SU-DHL-6 (cell line): Measurements from ENCODE around the gene ZNF687.

Experiments used
- H2AFZ ChIP-seq: fragments of 200-600 bp; sonication (generic); 2 replicates; pipeline ENCODE4 v1.6.1; 2014; ENCODE audit warnings: low read depth, mild to moderate bottlenecking, moderate library complexity, mixed read lengths, antibody characterized with exemption, low read length; ENCODE audit not compliant: severe bottlenecking
- H3F3A ChIP-seq: fragments of 200-600 bp; shearing (Covaris generic); 2 replicates; pipeline ENCODE4 v1.6.0; 2016; ENCODE audit warnings: antibody characterized with exemption, mild to moderate bottlenecking; ENCODE audit not compliant: insufficient read depth
- H3K27ac ChIP-seq: fragments of 200-600 bp; sonication (generic); 2 replicates; pipeline ENCODE4 v1.5.1; 2016; ENCODE audit warnings: low read depth, mild to moderate bottlenecking, low read length, moderate library complexity, mixed read lengths
- H3K27me3 ChIP-seq: fragments of 200-600 bp; sonication (generic), shearing (Covaris generic); 2 replicates; pipeline ENCODE4 v1.6.0; 2014; ENCODE audit warnings: mild to moderate bottlenecking, low read length
- H3K36me3 ChIP-seq: fragments of 200-600 bp; sonication (generic); 2 replicates; pipeline ENCODE4 v1.6.1; 2014; ENCODE audit warnings: mild to moderate bottlenecking, low read length, mixed read lengths
- H3K4me2 ChIP-seq: fragments of 300-600, 200-600 bp; shearing (Covaris generic), sonication (generic); 2 replicates; pipeline ENCODE4 v1.6.0; 2014; ENCODE audit warnings: low read length, low read depth, mild to moderate bottlenecking; ENCODE audit not compliant: poor library complexity, severe bottlenecking
- H3K4me3 ChIP-seq: fragments of 200-600 bp; sonication (generic); 2 replicates; pipeline ENCODE4 v1.5.1; 2014; ENCODE audit warnings: antibody characterized with exemption, low read length, mild to moderate bottlenecking, mixed read lengths; ENCODE audit not compliant: insufficient read depth, poor library complexity, severe bottlenecking
- H3K79me2 ChIP-seq: fragments of 200-600 bp; sonication (generic); 2 replicates; pipeline ENCODE4 v1.6.1; 2014; ENCODE audit warnings: mild to moderate bottlenecking, low read length, moderate library complexity; ENCODE audit not compliant: insufficient read depth
- H3K9ac ChIP-seq: fragments of 200-600 bp; sonication (generic); 2 replicates; pipeline ENCODE4 v1.7.0; 2014; ENCODE audit warnings: mild to moderate bottlenecking, low read length
- H3K9me2 ChIP-seq: fragments of 200-600 bp; sonication (generic); replicated peaks from 2 replicates; pipeline ENCODE4 v1.6.1; 2014; ENCODE audit warnings: low read length; ENCODE audit not compliant: insufficient read depth
- H3K9me3 ChIP-seq: fragments of 200-600 bp; sonication (generic); 2 replicates; pipeline ENCODE4 v1.6.1; 2014; ENCODE audit warnings: low read length, mixed read lengths; ENCODE audit not compliant: insufficient read depth
- H4K20me1 ChIP-seq: fragments of 200-600 bp; sonication (generic); 2 replicates; pipeline ENCODE4 v1.6.1; 2014; ENCODE audit warnings: low read depth, mild to moderate bottlenecking, antibody characterized with exemption, low read length, moderate library complexity, mixed read lengths
- EZH2phosphoT487 ChIP-seq: fragments of 200-600 bp; sonication (generic), shearing (Covaris generic); conservative IDR thresholded peaks from 2 replicates; pipeline ENCODE4 v1.6.1; 2018; ENCODE audit warnings: mild to moderate bottlenecking, antibody characterized with exemption, low read length, moderate library complexity, mixed read lengths
- TF ChIP-seq, protein P1 (sequence below): fragments of 200-600 bp; sonication (generic); IDR thresholded peaks from one replicate; pipeline ENCODE4 v1.5.1; 2017; ENCODE audit warnings: antibody characterized with exemption, mild to moderate bottlenecking, low read length, moderate library complexity; ENCODE audit not compliant: insufficient read depth, poor library complexity, severe bottlenecking

Gene ZNF687

DNA sequence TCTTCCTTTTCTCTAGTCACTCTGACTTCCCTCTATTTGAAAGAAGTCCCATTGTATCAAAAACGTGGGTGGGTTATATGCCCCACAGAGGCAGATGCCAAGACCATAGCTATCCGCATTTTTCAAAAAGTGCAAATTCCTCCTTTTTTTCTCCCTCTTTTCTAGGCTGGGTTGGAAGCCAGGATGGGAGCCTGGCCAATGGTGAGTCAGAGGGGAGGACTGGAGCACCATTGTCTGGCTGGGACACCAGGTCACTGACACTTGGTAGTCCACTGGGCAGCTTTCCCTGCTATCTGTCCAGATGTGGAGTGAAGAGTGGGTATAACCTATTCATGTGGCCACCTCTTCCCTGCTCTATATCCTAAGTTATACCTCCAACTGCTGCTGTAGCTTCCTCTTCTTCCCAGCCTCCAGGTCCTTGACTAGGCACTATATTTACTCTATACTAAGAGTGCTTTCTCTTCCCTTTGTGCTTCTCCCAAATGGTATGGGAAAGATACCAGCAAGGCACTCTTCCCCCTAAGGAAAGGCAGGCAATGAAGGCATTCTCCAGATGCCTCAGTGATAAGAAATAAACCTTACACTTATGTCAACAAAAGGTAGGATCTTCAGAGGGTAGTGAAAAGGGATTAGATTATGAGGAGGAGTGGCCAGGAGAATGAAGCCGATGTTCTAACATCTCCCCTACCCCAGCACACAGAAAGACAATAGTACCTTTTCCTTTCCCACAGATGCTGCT, 32.2 kb downstream of the ZNF687 start:
- H3K79me2 ChIP-seq, result no peaks in the 10 kb centered on the region
- no peaks in the 10 kb centered on the region for H4K20me1 ChIP-seq
- H3K36me3 ChIP-seq, result no peaks in the 10 kb centered on the region
- no peak overlapping the region for H3K4me2 ChIP-seq
- no peak overlapping the region for H2AFZ ChIP-seq
- no peak overlapping the region for H3K9ac ChIP-seq
- H3K27ac ChIP-seq, result no peak overlapping the region
- H3K9me2 ChIP-seq, result no peaks in the 10 kb centered on the region
- H3K9me3 ChIP-seq, result no peaks in the 10 kb centered on the region
- no peak for TF ChIP-seq EZH2phosphoT487
- TF ChIP-seq, protein P1, sequence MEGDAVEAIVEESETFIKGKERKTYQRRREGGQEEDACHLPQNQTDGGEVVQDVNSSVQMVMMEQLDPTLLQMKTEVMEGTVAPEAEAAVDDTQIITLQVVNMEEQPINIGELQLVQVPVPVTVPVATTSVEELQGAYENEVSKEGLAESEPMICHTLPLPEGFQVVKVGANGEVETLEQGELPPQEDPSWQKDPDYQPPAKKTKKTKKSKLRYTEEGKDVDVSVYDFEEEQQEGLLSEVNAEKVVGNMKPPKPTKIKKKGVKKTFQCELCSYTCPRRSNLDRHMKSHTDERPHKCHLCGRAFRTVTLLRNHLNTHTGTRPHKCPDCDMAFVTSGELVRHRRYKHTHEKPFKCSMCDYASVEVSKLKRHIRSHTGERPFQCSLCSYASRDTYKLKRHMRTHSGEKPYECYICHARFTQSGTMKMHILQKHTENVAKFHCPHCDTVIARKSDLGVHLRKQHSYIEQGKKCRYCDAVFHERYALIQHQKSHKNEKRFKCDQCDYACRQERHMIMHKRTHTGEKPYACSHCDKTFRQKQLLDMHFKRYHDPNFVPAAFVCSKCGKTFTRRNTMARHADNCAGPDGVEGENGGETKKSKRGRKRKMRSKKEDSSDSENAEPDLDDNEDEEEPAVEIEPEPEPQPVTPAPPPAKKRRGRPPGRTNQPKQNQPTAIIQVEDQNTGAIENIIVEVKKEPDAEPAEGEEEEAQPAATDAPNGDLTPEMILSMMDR, result no peak
- H3F3A ChIP-seq, result no peaks in the 10 kb centered on the region
- H3K27me3 ChIP-seq, result no peaks in the 10 kb centered on the region
- no peak overlapping the region for H3K4me3 ChIP-seq

DNA sequence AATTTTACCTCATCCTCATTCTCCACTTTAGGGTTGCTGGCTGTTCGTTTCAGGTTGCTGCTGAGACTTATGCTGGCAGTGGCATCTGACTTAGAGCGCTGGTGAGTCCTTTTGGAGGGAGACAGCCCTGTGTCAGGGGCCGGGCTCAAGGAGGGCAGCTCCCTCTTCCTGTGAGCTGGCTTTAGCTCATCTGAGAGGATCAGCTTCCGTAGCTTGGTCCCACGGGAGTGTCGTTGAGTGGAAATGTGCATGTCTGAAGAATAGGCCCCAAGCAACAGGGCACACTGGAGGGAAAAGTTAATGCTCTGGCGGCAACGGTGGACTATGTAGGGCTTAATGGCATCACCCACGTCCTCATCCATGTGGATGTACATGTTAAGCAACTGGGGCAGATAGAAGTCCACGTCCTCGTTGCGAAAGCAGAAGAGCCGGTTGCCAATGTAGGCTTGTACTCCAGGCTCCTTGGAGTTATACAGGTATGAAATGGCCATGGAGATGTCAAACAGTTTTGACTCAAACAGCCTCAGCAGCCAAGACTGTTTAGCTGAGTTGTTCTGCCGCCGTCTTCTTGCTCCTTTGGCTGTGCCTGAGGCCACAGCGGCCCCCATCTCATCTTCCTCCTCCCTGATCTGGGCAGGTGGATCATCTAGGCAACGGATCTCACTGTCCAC, 33.6 kb downstream of the ZNF687 start:
- no peak for TF ChIP-seq EZH2phosphoT487
- TF ChIP-seq, protein P1, result no peak
- no peaks in the 10 kb centered on the region for H3K36me3 ChIP-seq
- H3K27ac ChIP-seq, result no peak overlapping the region
- no peaks in the 10 kb centered on the region for H4K20me1 ChIP-seq
- H3F3A ChIP-seq, result no peaks in the 10 kb centered on the region
- H3K9ac ChIP-seq, result no peak overlapping the region
- no peaks in the 10 kb centered on the region for H3K9me2 ChIP-seq
- no peak overlapping the region for H3K4me3 ChIP-seq
- no peaks in the 10 kb centered on the region for H3K27me3 ChIP-seq
- H3K4me2 ChIP-seq, result no peak overlapping the region
- no peaks in the 10 kb centered on the region for H3K79me2 ChIP-seq
- H2AFZ ChIP-seq, result no peak overlapping the region
- H3K9me3 ChIP-seq, result no peaks in the 10 kb centered on the region

DNA sequence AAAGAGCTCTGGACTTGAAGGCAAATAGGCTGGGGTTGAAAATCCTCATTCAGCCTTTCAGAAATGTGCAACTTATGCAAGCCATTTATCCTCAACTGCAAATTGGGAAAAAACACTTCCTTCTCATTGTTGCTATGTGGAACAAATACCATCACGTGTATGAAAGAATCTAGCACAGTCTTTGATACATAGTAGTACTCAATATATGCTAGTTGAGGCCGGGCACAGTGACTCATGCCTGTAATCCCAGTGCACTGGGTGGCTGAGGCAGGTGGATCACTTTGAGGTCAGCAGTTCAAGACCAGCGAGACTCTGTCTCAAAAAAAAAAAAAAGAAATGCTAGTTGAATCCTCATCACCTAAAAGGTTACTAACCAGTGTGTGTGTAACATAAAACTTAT, 36.9 kb downstream of the ZNF687 start:
- no peak overlapping the region for H3K9ac ChIP-seq
- no peaks in the 10 kb centered on the region for H3K9me2 ChIP-seq
- no peaks in the 10 kb centered on the region for H3K36me3 ChIP-seq
- no peaks in the 10 kb centered on the region for H3F3A ChIP-seq
- H3K4me3 ChIP-seq, result no peak overlapping the region
- no peak overlapping the region for H3K27ac ChIP-seq
- H3K79me2 ChIP-seq, result no peaks in the 10 kb centered on the region
- no peaks in the 10 kb centered on the region for H3K9me3 ChIP-seq
- no peaks in the 10 kb centered on the region for H4K20me1 ChIP-seq
- H2AFZ ChIP-seq, result no peak overlapping the region
- no peaks in the 10 kb centered on the region for H3K27me3 ChIP-seq
- no peak overlapping the region for H3K4me2 ChIP-seq
- TF ChIP-seq EZH2phosphoT487, result no peak
- TF ChIP-seq, protein P1, result no peak
